Skin epidermis (tissue), 12 donors: Measurements from ENCODE around the gene ADAMTS20.

Experiments used
- H3K27ac ChIP-seq, 21 experiments: fragments of 200-600 bp; sonication (generic) in 11 of 21; one replicate each; pipeline ENCODE4 v1.5.0; 2020; ENCODE audit warnings: mild to moderate bottlenecking in 3 of 21, inconsistent platforms in 2 of 21, moderate library complexity in 2 of 21
- H3K4me3 ChIP-seq, 7 experiments: fragments of 200-600 bp; sonication (generic) in 2 of 7; one replicate each; pipeline ENCODE4 v1.5.0; 2020; ENCODE audit warnings: inconsistent platforms in 2 of 7, mild to moderate bottlenecking in 2 of 7, moderate library complexity in 1 of 7

ADAMTS20 gene

DNA sequence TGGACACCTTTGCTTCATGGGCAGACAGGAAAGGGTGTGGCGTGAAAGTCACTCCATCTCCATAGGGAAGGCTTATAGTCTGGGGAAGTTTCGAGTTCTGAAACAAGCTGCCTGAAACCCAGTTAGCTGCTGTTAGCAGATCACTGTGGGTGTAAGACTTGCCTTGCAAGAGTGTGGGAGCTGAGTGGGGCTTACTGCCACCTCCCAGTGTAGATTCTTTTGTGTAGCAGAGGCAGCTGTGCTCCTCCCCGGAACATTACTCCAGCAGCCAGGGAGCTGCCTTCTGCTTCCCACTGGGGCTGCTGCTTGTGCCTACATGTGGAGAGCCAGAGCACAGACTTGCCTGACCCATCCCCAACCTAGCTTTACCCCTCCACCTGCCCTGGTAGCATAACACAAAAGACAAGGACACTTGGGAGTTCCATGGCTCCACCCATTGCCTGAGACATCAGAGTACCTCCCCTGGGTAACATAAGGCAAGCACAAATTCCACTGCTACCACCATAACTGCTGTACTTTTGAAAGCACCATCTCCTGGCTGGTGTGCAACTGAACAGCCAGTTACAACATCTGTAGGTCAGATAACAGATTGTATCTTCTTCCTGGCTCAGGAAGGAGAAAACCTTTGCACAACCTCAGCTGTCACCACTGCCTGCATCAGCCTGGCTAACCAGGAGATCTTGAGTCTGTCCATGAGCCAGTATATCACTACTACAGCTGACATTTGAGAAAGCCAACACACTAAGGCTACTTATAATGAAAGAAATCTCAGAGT is 69.5 kb downstream of the ADAMTS20 start:
- H3K27ac ChIP-seq = no peak overlapping the region
- no peak overlapping the region for H3K4me3 ChIP-seq

DNA sequence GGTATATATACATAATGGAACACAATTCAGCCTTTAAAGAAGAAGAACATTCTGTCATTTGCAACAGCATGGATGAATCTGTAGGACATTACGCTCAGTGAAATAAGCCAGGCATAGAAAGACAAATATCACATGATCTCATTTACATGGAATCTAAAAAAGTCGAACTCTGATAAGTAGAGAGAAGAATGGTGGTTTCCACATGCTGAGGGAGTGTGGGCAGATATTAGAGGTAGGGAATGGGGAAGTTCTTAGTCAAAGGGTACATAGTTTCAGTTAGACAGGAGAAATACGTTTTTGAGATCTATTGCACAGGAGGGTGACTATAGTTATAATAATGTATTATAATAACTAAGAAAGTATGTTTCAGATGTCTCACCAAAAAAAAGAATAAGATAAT is 71.4 kb downstream of the ADAMTS20 start:
- Histone ChIP-seq H3K27ac (no peak overlapping the region), H3K4me3 (no peak overlapping the region)

DNA sequence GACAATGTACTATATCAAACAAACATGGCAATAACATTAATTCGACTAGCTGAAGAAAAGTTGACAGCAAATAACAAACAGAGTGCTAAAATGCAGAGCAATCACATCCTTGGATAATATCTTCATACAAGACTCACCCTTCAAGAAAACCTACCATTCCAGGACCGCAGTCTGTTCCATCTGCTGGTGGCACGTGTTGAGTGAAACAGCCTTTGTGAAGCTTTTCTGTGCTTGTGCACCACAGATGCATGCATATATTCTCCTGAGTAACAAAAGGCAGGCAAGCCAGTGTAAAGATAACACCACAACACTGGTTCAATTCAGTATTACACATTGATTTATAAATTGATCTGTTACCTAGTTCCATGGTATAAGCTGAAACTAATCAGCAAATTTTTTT is 89.3 kb downstream of the ADAMTS20 start:
- no peak overlapping the region for H3K27ac ChIP-seq
- no peak overlapping the region for H3K4me3 ChIP-seq

DNA sequence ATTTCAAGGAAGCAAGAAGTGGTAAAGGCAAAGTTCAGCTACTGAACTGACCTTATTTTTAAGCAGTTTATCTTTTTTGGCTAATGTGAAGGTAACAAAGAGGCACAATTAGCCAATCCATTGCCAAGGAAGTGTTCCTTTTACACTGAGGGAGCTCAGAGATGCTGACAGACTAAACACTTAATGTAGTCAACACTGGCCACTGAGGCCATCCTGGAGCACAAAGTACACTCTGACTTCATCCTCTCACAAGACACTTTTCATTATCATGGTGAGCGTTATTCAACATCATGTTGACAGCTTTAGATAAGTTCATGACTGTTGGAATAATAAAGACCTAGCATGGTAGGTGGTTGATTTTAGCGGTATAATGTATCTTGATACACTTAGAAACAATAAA is 89.9 kb downstream of the ADAMTS20 start:
- Histone ChIP-seq H3K27ac (no peak overlapping the region), H3K4me3 (no peak overlapping the region)

DNA sequence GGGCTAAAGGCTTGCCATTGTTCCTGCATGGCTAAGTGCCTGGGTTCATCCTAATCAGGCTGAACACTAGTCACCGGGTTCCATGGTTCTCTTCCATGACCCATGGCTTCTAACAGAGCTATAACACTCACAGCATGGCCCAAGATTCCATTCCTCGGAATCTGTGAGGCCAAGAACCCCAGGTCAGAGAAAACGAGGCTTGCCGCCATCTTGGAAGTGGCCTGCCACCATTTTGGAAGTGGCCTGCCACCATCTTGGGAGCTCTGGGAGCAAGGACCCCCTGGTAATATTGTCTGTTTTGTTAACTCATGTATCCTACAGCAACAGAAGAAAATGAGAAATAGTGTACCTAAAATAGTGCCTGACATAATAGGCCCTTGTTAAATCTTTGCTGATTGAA is 92.7 kb downstream of the ADAMTS20 start:
- Histone ChIP-seq H3K27ac (no peak overlapping the region), H3K4me3 (no peak overlapping the region)

DNA sequence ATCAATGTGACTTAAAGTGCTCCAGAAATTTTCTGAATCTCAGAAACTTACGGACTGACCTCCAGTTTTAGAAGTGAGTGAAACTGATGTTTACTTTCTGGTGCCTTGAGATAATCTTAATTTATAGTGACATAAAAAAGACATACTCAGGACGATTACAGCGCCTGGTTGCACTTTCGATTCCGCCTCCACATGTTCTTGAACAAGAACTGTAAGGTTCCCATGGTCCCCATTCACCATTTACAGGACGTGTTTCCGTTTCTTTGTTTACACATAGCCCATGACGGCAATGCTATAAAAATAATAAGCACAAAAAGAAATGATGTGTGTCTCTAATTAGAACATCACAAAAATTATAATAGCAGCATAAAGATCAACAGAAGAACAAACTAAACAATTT is 98.2 kb downstream of the ADAMTS20 start:
- H3K4me3 ChIP-seq = no peak overlapping the region
- no peak overlapping the region for H3K27ac ChIP-seq

DNA sequence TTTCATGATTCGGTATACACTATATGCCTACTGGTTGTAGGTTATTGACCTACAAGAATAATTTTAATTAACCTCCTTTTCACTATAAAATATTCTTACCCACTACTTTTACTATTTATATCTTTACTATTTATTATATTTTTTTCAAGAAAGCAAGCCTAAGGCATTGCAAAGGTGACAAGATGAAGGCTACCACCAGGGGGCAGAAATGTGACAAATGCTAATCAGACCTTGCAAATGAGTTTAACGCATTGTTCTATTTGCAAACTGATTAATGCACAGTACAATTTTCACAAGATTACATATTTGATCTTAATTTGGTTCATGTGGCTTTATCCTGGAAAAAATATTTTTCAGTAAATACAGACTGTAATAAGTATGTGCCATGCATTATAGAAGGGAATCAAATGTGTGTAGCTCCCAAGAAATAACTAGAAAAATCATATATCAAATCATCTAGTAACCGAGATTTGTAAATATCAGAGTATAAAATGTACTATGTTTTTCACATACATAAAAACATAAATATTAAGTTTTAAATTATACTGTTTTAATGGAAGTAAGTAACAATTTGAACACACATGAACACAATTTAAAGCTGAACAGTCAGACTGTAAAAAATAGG is 107.0 kb downstream of the ADAMTS20 start:
- Histone ChIP-seq H3K4me3 (no peak overlapping the region), H3K27ac (no peak overlapping the region)

DNA sequence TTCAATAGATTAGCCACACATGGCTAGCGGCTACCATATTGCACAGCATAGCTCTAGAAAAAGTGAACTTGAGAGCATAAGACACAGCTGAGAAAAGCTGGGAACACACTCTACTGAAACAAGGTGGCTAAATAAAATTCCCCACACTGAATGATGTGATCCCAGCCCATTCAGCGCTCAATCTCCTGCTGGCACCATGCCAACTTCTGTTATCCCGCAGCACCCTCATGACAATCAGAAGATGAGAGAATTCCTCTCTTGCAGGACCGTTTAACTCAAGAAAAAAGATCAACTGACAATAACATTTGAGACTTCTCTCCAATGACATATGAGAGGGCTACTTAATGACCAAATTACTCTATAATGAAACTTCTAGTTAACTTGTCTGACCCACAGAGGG is 115.4 kb downstream of the ADAMTS20 start:
- no peak overlapping the region for H3K4me3 ChIP-seq

DNA sequence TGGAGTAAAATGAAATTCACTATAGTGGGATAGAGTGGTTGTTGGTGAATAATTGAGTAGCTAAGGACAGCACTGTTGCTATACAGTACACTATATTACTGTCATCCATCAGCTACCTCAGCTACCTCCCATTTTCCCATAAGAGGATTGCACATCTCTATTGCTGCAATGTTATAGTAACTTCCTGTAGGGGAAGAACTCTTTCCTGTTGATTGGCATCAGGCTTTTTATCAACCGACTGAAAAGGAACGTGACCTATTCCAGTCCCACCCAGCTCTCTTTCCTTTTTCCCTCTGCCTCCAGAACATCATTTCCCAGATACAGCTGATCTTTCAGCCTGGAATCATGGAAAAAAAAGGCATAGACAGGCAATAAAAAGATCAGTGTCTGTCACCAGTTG is 117.4 kb downstream of the ADAMTS20 start:
- Histone ChIP-seq H3K4me3 (no peak overlapping the region), H3K27ac (no peak overlapping the region)

More for the DNA sequence above, 115.4 kb downstream of the ADAMTS20 start:
- H3K27ac ChIP-seq = no peak overlapping the region

DNA sequence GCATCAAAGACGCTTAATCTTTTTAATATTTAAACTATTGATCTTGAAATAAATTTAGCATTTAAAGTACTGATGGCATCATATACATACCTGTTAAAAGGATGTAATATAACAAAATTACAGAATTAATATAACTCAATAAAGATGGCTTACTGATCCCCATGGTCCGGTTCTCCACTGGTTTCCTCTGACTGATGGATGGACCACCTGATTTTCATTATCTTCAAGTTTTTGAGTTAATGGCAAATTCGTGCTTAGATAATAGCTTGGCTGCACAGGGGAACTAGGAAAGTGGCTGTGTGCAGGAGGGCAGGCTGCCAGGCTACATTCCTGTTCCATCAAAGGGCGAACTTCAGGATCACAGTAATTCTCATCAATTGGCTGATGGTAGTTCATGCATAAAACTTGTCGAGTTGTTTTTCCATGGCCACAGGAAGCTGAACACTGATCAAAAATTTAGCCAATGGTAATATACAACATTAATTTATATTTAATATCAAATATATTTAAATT is 123.9 kb downstream of the ADAMTS20 start:
- Histone ChIP-seq H3K4me3 (no peak overlapping the region), H3K27ac (no peak overlapping the region)

DNA sequence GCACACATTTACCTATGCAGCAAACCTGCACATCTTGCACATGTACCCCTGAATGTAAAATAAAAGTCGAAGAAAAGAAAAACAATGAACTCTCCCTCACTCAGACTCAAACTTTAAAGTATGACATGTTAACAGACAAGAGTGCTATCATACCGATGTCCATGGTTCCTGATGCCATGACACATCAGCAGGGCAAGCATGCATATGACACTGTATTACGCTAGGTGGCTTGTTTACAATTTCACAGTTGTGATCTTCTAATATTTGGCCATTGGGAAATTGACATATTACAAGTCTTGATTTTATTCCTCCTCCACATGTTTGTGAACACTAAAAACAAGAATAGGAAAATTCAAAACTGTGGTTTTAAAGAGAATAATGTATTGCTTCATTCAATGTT is 126.6 kb downstream of the ADAMTS20 start:
- no peak overlapping the region for H3K27ac ChIP-seq

DNA sequence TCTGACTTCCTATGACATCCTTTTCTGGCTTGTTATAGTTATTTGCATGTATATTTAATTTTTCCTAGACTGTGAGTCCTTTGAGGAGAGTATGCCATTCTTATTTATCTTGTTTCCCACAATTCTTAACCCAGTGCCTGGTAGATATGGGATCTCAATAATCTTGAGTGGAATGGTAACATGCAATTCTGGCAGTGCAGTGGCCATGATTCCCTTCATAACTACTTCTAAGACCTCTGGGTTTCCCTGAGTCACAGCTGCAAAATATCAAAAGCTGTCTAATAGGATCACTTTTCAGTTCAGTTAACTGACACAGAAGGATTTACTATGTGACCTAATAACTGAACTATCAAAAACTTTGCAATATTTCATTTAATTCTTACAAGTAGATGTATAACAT is 135.0 kb downstream of the ADAMTS20 start:
- H3K4me3 ChIP-seq = no peak overlapping the region
- no peak overlapping the region for H3K27ac ChIP-seq

More for the DNA sequence above, 126.6 kb downstream of the ADAMTS20 start:
- H3K4me3 ChIP-seq = no peak overlapping the region

DNA sequence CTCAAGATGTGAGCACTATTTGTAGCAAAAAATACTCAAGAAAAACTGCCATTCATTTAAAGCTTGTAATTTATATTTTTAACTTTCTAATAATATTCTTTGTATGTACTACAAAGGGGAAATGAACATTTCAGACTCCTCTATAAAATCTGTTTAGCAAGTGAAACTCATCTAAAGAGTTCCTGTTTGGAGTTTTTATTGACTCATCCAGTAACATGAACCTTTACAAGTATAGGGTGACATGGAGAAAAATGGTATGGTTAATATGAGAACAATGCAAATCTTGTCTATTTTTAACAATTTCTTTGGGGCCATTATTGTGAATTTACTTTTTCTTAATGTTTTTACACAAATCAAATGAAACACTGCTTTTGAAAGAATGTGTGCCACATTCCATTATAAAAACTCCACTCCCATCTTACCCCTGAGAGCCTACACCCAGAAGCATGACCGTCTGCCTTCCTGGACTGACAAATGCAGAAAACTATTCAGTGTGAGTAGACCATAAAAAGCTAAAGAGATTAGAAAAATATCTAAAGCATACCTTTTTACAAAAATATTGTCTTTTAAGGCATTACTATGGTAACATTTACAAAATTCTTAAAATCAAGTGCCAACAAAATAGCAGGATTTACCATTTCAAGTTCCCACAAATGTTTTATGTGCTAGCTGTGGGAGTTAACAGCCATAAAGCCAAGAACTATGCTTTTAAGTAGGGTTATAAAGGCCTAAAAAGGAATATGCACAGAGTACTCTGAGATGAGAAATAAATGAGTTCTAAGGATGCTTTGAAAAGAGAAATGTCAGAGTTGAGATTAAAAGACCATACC is 144.0 kb downstream of the ADAMTS20 start:
- H3K4me3 ChIP-seq = no peak overlapping the region

DNA sequence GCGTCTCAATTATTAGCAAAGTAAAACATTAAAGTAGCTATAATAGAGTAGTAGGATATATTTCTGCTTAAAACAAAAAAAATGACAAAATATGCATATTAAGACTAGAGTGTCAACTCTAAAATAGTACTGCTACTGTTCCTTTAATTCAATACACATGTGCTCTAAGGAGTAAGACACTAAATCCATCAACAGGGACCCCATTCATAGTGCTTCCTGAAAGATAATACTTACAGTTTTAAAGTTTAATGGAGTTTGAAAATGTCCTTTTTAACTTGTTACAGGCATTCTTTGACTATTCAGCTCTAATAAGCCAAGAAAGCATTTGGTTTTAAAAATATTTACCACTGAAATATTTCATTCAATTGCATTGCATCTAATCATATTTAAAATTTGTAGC is 145.2 kb downstream of the ADAMTS20 start:
- no peak overlapping the region for H3K27ac ChIP-seq
- H3K4me3 ChIP-seq = no peak overlapping the region

More for the DNA sequence above, 144.0 kb downstream of the ADAMTS20 start:
- no peak overlapping the region for H3K27ac ChIP-seq

DNA sequence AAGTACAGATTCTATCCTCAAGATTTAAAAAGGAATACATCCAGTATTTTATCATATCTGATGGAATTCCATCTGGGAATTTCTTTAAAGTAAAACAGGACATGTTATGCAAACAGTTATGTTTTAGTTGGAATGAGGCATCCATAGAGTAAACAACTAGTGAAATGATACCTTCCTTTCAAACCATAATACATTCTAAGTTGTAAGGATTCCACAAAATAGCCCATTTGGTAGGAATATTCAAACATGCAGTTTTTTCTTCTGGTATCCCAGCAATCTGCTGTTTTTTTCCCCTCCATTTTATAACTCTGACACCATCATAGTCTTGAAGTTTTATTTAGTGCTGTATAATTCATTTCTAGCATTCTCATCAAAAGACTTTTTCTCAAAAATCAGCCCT is 149.6 kb downstream of the ADAMTS20 start:
- no peak overlapping the region for H3K27ac ChIP-seq
- no peak overlapping the region for H3K4me3 ChIP-seq

DNA sequence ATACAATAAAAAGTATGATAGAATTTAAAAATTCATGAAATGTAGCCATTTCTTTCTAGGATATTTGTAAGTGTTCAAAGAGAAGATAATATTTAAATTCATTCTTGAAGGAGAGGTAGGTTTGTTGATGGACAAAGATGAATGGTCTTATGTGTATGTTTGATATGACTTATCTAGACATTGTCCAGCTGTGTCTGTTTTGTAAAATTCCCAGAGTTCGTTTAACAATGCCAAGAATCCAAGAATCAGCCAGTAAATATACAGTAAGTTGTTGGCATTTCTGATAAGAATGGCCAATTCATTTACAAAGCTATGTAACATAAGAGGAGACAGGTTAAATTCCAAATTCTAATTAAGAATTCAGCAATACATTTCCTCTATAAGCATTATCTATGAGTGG is 150.9 kb downstream of the ADAMTS20 start:
- Histone ChIP-seq H3K27ac (no peak overlapping the region), H3K4me3 (no peak overlapping the region)

DNA sequence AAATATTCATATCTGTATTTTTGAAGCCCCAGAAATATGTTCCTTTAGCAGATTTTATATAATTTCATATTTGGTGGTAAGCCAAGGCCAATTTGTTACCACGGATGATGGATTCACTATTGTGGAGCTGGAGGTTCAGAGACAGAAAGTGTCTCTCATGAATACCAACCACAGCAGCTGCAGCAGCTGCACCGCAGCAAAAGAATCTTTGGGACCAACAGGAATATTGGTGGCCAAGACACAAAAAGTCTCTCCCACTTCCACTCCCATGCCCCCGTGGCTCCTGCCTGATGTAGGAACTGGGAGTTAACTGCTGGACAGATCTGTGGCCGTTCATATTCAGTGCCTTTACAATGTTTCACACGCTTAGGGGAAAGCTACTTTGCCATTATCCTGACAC is 155.3 kb downstream of the ADAMTS20 start:
- Histone ChIP-seq H3K27ac (no peak overlapping the region), H3K4me3 (no peak overlapping the region)

DNA sequence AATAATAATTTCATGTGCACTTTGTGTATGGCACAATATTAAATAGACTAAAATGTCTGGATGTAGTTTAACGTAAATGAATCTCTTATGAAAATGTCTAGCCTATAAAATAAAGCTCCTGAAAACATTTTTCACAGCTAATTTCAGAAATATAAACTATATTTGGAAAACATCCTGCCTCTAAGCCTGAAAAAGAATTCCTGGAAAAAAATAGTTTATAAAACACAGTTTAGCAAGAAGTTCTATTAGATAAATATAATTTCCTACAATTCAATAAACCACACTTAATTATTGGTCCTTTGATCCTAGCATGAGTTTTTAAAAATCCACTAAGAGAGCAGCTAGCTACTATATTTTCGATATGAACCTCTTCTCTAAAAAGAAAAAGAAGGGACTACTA is 159.9 kb downstream of the ADAMTS20 start:
- H3K4me3 ChIP-seq = no peak overlapping the region
- no peak overlapping the region for H3K27ac ChIP-seq

DNA sequence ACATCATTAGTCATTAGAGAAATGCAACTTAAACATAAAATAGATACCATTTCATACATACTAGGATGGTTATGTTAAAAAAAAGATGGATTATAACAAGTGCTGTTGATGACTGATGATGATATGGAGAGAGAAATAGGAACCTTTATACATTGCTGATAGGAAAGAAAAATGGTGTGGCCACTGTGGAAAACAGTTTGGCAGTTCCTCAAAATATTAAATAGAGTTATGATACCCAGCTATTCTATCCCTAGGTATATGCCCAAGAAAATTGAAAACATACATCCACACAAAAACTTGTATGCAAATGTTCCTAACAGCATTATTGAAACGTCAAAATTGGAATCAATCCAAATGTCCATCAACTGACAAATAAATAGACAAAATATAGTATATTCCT is 170.1 kb downstream of the ADAMTS20 start:
- Histone ChIP-seq H3K4me3 (no peak overlapping the region), H3K27ac (no peak overlapping the region)

DNA sequence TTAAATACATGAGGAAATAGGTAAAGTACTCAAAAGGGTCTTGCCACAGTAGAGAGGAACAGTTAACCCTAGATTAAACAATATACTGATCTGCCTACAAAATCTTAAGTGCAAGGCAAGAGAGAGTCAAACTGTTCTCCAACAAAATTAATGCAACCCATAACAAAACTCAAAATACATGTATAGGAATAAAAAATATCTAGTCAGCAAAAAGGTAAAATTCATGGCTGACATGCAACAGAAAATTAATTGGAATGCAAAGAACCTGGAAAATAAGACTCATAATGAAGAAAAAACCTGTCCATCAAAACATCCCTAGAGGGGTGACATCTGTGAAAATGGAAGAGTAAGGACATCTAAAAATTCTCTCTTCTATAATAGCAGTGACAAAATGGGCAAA is 173.6 kb downstream of the ADAMTS20 start:
- Histone ChIP-seq H3K27ac (no peak overlapping the region), H3K4me3 (no peak overlapping the region)

DNA sequence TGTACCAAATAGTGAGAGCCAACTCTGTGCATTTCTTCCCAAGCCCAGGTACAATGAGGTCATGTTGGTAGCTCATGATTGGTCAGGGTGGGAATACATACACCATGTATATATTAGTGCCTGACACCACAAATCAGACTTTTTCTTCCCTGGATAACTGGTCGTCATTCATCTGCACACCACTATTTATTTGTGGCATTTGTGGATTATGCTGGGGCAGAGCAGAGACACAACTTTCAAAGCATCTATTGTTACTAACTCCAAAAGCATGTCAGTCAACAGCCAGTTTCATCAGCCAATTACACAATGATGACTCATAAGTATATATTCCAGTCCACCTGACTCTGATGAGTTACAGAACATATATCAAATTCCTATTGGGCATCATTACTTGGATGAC is 181.7 kb downstream of the ADAMTS20 start:
- H3K4me3 ChIP-seq = no peak overlapping the region
- H3K27ac ChIP-seq = no peak overlapping the region
